Measurements from ENCODE around the gene MIB1. TPM values are rescaled to one million over a fixed set of nuclear protein-coding genes. Genes with fewer than 3 reads are reported as not detected.
"Not testable (repeated sequence)": the region's sequence is repeated elsewhere in the genome, so short reads cannot be mapped to it uniquely, and the experiment has no call there.

Gene MIB1
- total and polyA plus RNA-seq, 2 donors = 14.0 to 103 TPM

DNA sequence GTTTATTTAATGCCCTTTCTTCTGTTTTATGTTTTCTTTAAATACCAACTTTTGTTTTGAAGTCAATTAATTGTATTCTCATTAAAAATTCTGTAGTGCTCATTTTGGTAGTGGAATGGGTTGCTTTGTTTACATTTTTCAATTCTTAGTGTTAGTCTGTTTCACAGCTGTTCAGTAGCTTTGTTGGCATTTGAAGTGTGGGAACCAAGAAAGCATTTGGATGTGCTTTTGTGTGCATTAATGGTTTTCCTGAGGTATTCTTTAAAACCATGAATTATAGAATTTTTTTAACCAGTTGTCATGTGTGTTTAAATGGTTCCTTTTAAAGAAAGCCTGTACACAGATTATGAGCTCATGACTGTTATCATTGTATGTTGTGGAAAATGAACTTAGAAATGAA lies 19.7 kb downstream of the MIB1 start:
- DNase-seq (ENCODE audit: extremely low spot score) = no peak
- Histone ChIP-seq H3K27ac (ENCODE audit: low read depth) (no peak overlapping the region), H3K4me3 (ENCODE audit: low read depth, low read length) (no peak overlapping the region), H3K36me3 (ENCODE audit: insufficient read depth) (no peaks in the 10 kb centered on the region), H3K4me1 (ENCODE audit: insufficient read depth) (peaks cover 3% of the 10 kb centered on the region)

DNA sequence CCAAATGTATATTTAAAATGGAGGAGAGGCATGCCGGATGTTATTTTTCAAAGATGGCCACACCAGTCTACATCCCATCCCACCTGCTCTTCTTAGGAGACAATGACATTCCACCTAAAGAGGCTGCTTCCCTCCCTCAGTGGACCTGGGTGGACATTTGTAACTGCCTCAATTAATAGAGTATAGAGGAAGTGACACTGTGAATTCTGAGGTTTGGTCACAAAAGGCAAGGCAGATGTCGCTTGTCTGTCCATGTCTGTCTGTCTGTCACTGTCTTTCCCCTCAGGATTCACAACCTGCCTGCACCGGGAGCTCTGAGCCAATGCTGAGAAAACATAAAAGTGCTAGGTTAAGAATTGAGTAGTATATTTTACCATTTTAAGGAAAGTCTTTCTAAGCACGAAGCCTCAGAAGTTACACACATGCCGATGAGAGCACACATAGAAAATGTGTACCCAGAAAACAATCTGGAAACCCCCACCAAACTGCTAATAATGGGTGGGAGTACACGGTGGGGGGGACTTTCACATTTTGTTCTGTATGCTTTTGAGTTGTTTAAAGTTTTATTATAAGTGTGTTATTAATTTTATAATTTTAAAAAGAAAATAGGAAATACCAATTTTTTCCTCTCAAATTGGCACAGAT lies 21.0 kb downstream of the MIB1 start:
- Histone ChIP-seq H3K36me3 (ENCODE audit: insufficient read depth) (no peaks in the 10 kb centered on the region), H3K4me3 (ENCODE audit: low read depth, low read length) (no peak overlapping the region), H3K27ac (ENCODE audit: low read depth) (no peak overlapping the region), H3K4me1 (ENCODE audit: insufficient read depth) (peaks cover 3% of the 10 kb centered on the region)
- 73% methylated on average over 6 of the region's 6 CpGs for WGBS
- DNase-seq (ENCODE audit: extremely low spot score) = no peak

DNA sequence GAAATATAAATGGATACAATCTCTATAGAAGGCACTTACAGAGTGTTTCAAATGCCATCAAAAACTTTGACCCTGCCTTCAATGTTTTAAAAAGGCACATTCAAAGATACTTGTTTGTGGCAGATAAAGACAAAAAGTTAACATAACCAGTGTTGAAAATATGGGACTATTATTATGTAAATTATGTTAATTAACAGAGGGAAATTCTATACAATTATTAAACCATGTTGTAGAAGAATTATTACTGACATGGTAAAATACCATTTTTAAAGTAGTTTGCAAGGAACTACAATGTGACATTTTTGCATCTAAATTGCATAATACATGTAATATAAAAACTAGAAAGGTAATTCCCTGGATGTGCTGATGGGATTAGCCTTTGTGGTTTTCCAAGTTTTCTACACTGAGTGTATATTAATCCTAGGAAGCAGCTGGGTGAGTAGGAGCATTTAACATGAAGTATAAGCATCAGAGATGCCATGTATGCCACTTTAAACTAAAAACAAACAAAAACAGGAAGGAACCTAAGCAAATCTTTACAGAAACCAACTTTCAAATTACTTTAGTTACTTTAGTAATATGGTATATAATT lies 21.7 kb downstream of the MIB1 start:
- no peaks in the 10 kb centered on the region for H3K36me3 ChIP-seq (ENCODE audit: insufficient read depth)
- H3K4me1 ChIP-seq (ENCODE audit: insufficient read depth) = peaks cover 3% of the 10 kb centered on the region
- H3K27ac ChIP-seq (ENCODE audit: low read depth) = no peak overlapping the region
- H3K4me3 ChIP-seq (ENCODE audit: low read depth, low read length) = no peak overlapping the region
- DNase-seq (ENCODE audit: extremely low spot score) = no peak

DNA sequence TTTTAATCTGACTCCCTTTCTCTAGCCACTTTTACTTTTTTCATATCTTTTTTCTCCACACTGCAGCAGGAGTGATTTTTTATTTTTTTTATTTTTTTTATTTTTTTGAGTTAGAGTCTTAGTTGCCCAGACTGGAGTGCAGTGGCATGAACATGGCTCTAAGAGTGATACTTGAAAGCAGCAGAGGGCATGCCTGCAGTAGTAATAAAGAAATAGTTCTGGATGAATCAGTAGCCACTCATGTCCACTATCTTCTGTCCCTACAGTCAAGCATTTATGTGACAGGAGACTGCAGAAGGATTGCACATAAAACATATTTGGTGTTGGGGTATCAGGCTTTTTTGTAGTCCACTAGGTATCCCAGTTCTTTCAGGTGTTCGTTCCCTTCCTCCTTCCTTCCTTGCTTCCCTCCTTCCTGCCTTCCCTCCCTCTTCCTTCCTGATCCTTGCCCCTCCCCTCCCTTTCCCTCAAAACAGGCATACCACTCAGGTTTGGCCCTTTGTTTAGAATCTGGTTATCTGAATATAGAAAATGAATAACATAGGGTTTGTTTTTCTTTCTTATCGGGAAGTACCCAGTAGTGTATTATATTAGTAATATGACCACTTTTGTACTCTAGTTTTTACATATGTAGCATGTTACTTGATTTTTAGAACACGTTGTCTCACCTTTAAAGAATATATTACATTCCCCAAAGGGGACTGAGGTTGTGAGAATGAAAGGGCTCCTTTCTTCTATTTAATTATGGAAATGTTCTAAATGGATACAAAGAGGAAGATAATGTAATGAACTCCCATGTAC lies 23.5 kb downstream of the MIB1 start:
- Histone ChIP-seq H3K27ac (ENCODE audit: low read depth) (no peak overlapping the region), H3K36me3 (ENCODE audit: insufficient read depth) (no peaks in the 10 kb centered on the region), H3K4me1 (ENCODE audit: insufficient read depth) (peaks cover 3% of the 10 kb centered on the region), H3K4me3 (ENCODE audit: low read depth, low read length) (no peak overlapping the region)
- WGBS = 87% methylated on average over 3 of the region's 3 CpGs
- DNase-seq (ENCODE audit: extremely low spot score) = no peak

DNA sequence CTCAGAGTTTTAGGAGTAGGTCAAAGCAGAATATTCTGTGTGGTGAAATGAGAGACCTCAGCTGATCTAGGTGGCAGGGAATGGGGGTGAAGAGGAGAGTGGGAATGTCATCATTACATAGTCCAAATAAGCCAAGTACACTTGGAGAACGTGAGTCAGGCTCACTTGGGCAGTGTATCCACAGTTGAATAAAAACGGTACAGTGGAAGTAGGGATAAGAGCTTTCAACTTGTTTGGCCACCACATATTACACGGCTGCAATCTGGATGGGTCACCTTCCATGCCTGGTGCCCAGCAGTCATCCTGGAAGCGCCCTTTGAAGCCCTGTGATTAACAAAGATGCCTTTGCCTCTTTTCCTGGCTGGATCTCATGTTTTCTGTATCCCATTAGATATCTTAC lies 28.6 kb downstream of the MIB1 start:
- no peak for DNase-seq (ENCODE audit: extremely low spot score)
- WGBS = 94% methylated on average over 4 of the region's 4 CpGs
- H3K36me3 ChIP-seq (ENCODE audit: insufficient read depth) = peaks cover 3% of the 10 kb centered on the region

DNA sequence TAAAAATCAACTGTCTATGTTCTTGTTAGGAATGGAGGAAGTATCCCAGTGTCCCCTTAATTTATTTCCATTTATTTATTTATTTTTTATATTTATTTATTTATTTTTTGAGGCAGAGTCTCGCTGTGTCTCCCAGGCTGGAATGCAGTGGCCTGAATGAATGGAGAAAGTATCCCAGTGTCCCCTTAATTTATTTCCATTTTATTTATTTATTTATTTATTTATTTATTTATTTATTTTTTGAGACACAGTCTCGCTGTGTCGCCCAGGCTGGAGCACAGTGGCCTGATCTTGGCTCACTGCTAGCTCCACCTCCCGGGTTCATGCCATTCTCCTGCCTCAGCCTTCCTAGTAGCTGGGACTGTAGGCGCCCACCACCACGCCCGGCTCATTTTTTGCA lies 34.1 kb downstream of the MIB1 start:
- Histone ChIP-seq H3K4me3 (ENCODE audit: low read depth, low read length) (no peak overlapping the region), H3K27ac (ENCODE audit: low read depth) (no peak overlapping the region), H3K4me1 (ENCODE audit: insufficient read depth) (no peaks in the 10 kb centered on the region), H3K36me3 (ENCODE audit: insufficient read depth) (peaks cover 1% of the 10 kb centered on the region)
- 98% methylated on average over 7 of the region's 7 CpGs for WGBS
- DNase-seq (ENCODE audit: extremely low spot score) = no peak

More for the DNA sequence above, 28.6 kb downstream of the MIB1 start:
- no peak overlapping the region for H3K27ac ChIP-seq (ENCODE audit: low read depth)
- H3K4me3 ChIP-seq (ENCODE audit: low read depth, low read length) = no peak overlapping the region
- no peaks in the 10 kb centered on the region for H3K4me1 ChIP-seq (ENCODE audit: insufficient read depth)

DNA sequence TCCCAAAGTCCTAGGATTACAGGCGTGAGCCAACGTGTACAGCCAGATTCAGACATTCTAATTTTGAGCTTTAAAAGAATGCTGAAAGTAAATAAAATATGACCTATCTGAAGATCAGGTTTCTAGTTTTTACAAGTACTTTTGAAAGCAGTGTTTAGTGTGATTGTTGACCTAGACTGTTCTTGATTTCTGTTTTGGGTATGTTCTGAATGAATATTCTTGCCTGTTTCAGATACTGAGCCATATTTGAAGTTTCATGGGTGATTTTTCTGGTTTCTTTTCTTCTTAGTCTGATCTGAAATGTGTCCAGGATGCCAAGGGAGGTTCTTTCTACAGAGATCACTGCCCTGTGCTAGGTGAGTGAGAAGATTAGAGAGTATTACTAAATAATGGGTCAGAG lies 37.2 kb downstream of the MIB1 start:
- no peak for DNase-seq (ENCODE audit: extremely low spot score)
- Histone ChIP-seq H3K4me1 (ENCODE audit: insufficient read depth) (no peaks in the 10 kb centered on the region), H3K4me3 (ENCODE audit: low read depth, low read length) (no peak overlapping the region), H3K27ac (ENCODE audit: low read depth) (peak overlapping the region; percentile 23), H3K36me3 (ENCODE audit: insufficient read depth) (peaks cover 3% of the 10 kb centered on the region)
- WGBS = 43% methylated on average over 2 of the region's 2 CpGs

DNA sequence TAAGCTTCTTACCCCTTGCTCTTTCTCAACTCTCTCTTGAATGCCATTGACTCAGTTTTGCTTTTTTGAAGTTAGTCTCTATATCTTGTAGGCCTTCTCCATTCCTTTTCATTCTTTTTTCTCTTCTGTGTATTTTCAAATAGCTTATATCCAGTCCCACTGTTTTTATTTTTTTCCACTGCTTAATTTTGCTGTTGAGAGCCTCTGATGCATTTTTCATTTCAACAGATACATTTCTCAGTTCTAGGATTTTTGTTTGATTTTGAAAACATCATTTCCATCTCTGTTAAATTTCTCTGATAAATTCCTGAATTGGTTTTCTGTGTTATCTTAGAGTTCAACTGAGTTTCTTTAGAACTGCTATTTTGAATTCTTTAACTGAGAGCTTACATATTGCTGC lies 45.9 kb downstream of the MIB1 start:
- Histone ChIP-seq H3K27ac (ENCODE audit: low read depth) (no peak overlapping the region), H3K36me3 (ENCODE audit: insufficient read depth) (no peaks in the 10 kb centered on the region), H3K4me3 (ENCODE audit: low read depth, low read length) (no peak overlapping the region), H3K4me1 (ENCODE audit: insufficient read depth) (no peaks in the 10 kb centered on the region)
- no peak for DNase-seq (ENCODE audit: extremely low spot score)

DNA sequence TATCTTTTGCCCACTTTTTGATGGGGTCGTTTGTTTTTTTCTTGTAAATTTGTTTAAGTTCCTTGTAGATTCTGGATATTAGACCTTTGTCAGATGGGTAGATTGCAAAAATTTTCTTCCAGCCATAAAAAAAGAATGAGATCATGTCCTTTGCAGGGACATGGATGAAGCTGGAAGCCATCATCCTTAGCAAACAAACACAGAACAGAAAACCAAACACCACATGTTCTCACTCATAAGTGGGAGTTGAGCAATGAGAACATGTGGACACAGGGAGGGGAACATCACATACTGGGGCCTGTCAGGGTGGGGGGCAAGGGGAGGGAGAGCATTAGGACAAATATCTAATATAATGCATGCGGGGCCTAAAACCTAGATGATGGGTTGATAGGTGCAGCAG lies 55.5 kb downstream of the MIB1 start:
- H3K4me3 ChIP-seq (ENCODE audit: low read depth, low read length); H3K27ac ChIP-seq (ENCODE audit: low read depth); DNase-seq (ENCODE audit: extremely low spot score); H3K4me1 ChIP-seq (ENCODE audit: insufficient read depth); H3K36me3 ChIP-seq (ENCODE audit: insufficient read depth): not testable (repeated sequence)
- WGBS = 65% methylated on average over 2 of the region's 2 CpGs

DNA sequence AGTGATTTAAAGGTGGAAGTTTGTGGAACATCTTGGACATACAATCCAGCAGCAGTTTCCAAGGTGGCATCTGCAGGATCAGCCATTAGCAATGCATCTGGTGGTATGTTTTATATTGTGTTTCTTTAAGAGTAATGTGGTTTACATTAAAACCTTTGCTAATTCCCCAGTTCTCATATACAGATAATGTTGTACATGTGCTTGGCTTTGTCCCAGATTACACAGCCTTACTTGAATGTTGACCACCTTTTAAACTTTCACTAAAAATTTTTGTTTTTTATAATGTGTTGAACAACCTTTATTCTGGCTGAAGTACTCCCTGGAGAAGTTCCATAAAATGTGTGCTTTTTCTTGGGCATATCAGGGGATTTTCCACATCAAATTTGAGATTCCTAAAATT lies 57.5 kb downstream of the MIB1 start:
- Histone ChIP-seq H3K36me3 (ENCODE audit: insufficient read depth) (no peaks in the 10 kb centered on the region), H3K4me3 (ENCODE audit: low read depth, low read length) (no peak overlapping the region), H3K27ac (ENCODE audit: low read depth) (no peak overlapping the region), H3K4me1 (ENCODE audit: insufficient read depth) (no peaks in the 10 kb centered on the region)
- DNase-seq (ENCODE audit: extremely low spot score) = no peak

DNA sequence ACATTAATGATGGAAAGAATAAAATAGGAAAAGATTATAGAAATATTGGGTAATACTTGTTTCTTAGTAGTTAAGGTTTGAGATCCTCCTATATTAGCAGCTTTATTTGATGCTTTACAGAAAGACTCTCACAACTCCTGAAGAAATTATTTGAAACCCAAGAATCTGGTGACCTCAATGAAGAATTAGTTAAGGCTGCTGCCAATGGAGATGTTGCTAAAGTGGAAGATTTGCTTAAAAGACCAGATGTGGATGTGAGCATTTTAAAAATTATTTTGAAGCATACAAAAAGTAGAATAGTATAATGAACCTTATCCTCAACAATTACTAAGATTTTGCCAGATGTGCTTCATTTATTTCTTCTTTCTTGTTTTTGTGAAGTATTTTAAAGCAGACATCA lies 59.1 kb downstream of the MIB1 start:
- H3K4me3 ChIP-seq (ENCODE audit: low read depth, low read length) = no peak overlapping the region
- DNase-seq (ENCODE audit: extremely low spot score) = no peak
- no peak overlapping the region for H3K27ac ChIP-seq (ENCODE audit: low read depth)
- no peaks in the 10 kb centered on the region for H3K4me1 ChIP-seq (ENCODE audit: insufficient read depth)
- H3K36me3 ChIP-seq (ENCODE audit: insufficient read depth) = no peaks in the 10 kb centered on the region

DNA sequence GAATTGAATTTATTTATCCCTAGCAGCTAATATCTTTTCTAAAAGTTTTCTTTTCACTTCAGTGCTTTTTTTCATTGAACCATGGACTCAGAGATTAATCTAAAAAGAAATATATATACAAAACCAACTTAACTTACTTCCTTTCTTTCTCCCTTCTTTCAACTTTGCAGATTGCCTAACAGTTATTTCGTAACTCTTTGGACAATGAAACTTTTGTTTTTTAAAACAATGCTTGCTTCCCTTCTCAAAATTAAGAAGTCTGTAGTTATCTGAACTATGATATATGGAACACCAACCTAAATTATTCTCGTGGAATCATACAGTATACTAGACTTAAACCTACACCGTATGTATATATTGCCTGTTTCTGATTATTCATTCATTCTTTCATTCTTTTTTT lies 62.9 kb downstream of the MIB1 start:
- H3K4me3 ChIP-seq (ENCODE audit: low read depth, low read length) = no peak overlapping the region
- 88% methylated on average over 3 of the region's 3 CpGs for whole genome bisulfite sequencing
- H3K36me3 ChIP-seq (ENCODE audit: insufficient read depth) = no peaks in the 10 kb centered on the region
- no peak overlapping the region for H3K27ac ChIP-seq (ENCODE audit: low read depth)
- no peaks in the 10 kb centered on the region for H3K4me1 ChIP-seq (ENCODE audit: insufficient read depth)
- DNase-seq (ENCODE audit: extremely low spot score) = no peak

DNA sequence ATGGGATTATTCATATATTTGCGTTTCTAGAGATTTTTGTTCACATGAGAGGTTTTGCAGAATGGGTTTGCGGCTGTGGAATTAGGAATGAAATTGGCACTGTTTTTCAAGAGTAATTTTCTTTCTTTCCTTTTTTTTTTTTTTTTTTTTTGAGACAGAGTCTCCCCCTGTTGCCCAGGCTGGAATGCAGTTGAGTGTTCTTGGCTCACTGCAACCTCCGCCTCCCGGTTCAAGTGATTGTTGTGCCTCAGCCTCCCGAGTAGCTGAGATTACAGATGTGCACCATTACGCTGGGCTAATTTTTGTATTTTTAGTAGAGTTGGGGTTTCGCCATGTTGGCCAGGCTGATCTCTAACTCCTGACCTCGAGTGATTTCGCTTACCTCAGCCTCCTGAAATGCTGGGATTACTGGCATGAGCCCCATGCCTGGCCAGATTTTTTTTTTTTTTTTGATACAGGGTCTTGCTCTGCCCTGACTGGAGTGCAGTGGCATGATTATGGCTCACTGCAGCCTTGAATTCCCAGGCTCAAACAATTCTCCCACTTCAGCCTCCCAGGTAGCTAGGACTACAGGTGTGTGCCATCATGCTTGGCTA lies 65.3 kb downstream of the MIB1 start:
- DNase-seq (ENCODE audit: extremely low spot score) = no peak
- 89% methylated on average over 9 of the region's 9 CpGs for WGBS
- H3K4me3 ChIP-seq (ENCODE audit: low read depth, low read length) = no peak overlapping the region
- no peaks in the 10 kb centered on the region for H3K4me1 ChIP-seq (ENCODE audit: insufficient read depth)
- no peaks in the 10 kb centered on the region for H3K36me3 ChIP-seq (ENCODE audit: insufficient read depth)
- H3K27ac ChIP-seq (ENCODE audit: low read depth) = no peak overlapping the region

DNA sequence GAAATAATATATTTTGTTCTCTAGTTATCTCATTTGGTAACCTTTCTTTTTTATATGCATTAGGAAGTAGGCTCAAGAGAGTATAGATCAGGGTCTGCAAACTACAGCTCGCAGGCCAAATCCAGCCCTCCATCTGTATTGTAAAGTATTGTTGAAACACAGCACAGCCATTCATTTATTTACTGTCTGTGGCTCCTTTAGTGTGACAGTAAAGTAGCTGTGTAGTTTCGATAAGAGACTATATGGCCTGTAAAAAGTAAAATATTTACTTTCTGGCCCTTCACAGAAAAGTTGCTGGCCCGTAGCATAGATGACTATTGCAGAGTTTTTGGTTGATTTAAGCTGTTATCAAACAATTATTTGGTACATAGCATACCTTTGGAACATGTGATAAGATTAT lies 67.6 kb downstream of the MIB1 start:
- 98% methylated on average over 3 of the region's 3 CpGs for WGBS
- no peaks in the 10 kb centered on the region for H3K4me1 ChIP-seq (ENCODE audit: insufficient read depth)
- no peak for DNase-seq (ENCODE audit: extremely low spot score)
- H3K27ac ChIP-seq (ENCODE audit: low read depth) = no peak overlapping the region
- H3K36me3 ChIP-seq (ENCODE audit: insufficient read depth) = no peaks in the 10 kb centered on the region
- H3K4me3 ChIP-seq (ENCODE audit: low read depth, low read length) = no peak overlapping the region

Measured in urinary bladder (tissue), 4 donors.